GM20000 (cell line): ENCODE measurements around the gene CHAD.

Experiments used
- DNase-seq: peaks from one replicate; pipeline ENCODE4 v3.0.0; 2012; ENCODE audit warnings: low spot score
- TF ChIP-seq, protein P1 (sequence below): IDR thresholded peaks from 2 replicates; pipeline ENCODE4 v1.5.1; 2012; ENCODE audit warnings: mild to moderate bottlenecking, control low read depth; ENCODE audit errors: extremely low read depth, missing control alignments

CHAD gene

DNA sequence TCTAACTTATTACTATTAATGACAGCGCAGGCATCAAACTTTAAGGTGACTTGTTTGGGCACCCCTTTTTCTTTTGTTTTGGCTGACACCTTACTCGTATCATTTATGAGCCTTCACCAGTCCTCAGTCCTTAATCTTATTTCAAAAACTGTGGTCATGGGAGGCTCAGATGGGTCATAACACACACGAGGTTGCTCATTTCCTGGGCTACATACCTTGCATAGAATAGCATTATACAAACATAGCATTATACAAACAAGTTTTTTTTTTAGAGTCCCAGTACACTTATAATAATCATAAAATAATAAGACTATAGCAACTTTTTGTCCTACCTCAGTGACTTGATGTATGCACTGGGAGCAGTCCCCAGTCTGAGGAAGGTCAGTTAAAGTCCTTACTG lies 53.9 kb downstream of the CHAD start:
- no peak for DNase-seq
- TF ChIP-seq, protein P1, sequence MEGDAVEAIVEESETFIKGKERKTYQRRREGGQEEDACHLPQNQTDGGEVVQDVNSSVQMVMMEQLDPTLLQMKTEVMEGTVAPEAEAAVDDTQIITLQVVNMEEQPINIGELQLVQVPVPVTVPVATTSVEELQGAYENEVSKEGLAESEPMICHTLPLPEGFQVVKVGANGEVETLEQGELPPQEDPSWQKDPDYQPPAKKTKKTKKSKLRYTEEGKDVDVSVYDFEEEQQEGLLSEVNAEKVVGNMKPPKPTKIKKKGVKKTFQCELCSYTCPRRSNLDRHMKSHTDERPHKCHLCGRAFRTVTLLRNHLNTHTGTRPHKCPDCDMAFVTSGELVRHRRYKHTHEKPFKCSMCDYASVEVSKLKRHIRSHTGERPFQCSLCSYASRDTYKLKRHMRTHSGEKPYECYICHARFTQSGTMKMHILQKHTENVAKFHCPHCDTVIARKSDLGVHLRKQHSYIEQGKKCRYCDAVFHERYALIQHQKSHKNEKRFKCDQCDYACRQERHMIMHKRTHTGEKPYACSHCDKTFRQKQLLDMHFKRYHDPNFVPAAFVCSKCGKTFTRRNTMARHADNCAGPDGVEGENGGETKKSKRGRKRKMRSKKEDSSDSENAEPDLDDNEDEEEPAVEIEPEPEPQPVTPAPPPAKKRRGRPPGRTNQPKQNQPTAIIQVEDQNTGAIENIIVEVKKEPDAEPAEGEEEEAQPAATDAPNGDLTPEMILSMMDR = no peak
